Adrenal gland (tissue), 12 donors: ENCODE measurements around the gene COLGALT1. TPM values are rescaled to one million over a fixed set of nuclear protein-coding genes. Genes with fewer than 3 reads are reported as not detected.
"Not testable (repeated sequence)": the region's sequence is repeated elsewhere in the genome, so short reads cannot be mapped to it uniquely, and the experiment has no call there.

ENCODE experiments used
- DNase-seq, 7 donors: peaks; one replicate each; pipeline ENCODE4 v3.0.0-alpha.2; 2019 to 2020
- H3K27ac ChIP-seq, 5 donors: fragments of 200-600 bp; sonication (generic) in 4 of 5; 1 replicate in 3 of 5; 2 replicates in 2 of 5; pipeline versions ENCODE4 v1.5.1 to v1.8.0; 2016 to 2020; ENCODE audit warnings: mild to moderate bottlenecking in 1 of 5
- H3K27me3 ChIP-seq: fragments of 200-600 bp; 2 replicates; pipeline ENCODE4 v1.8.0; 2021
- H3K36me3 ChIP-seq, 2 donors: fragments of 200-600 bp; replicated peaks in 1 of 2; 1 replicate in 1 of 2; 2 replicates in 1 of 2; pipeline versions ENCODE4 v1.5.1 to v1.8.0; 2018 to 2022
- H3K4me1 ChIP-seq, 2 donors: fragments of 200-600 bp; replicated peaks in 1 of 2; 1 replicate in 1 of 2; 2 replicates in 1 of 2; pipeline versions ENCODE4 v1.5.1 to v1.8.0; 2018 to 2021
- H3K4me3 ChIP-seq, 4 donors: fragments of 200-600 bp; sonication (generic) in 3 of 4; one replicate each; pipeline ENCODE4 v1.5.1; 2016 to 2018
- H3K9me3 ChIP-seq, 3 donors: fragments of 200-600 bp; sonication (generic) in 1 of 3; replicated peaks in 1 of 3; 1 replicate in 2 of 3; 2 replicates in 1 of 3; pipeline versions ENCODE4 v1.5.1 to v1.8.0; 2016 to 2021
- CTCF ChIP-seq, 6 experiments: fragments of 450-650 bp in 4 of 6; fragments of 200-600 bp in 2 of 6; sonication (generic) in 1 of 6; IDR thresholded peaks; 1 replicate in 5 of 6; 2 replicates in 1 of 6; pipeline versions ENCODE4 v1.5.1 to v1.8.0; 2016 to 2021; ENCODE audit warnings: antibody characterized with exemption in 6 of 6, mild to moderate bottlenecking in 2 of 6, moderate library complexity in 1 of 6
- POLR2A ChIP-seq, 2 donors: fragments of 450-650 bp; IDR thresholded peaks; one replicate each; pipeline ENCODE4 v1.6.1; 2017; ENCODE audit warnings: antibody characterized with exemption in 2 of 2, mild to moderate bottlenecking in 2 of 2, moderate library complexity in 1 of 2
- WGBS, 4 donors: extraction: QIAGEN DNeasy Blood & Tissue Kit in 2 of 4; methylation state at CpG; one replicate each; pipeline versions ENCODE4 v1.1.5 to v1.1.7; 2013 to 2017; 5-methylcytosine and 5-hydroxymethylcytosine counted together
- intact Hi-C, 2 donors: fragments of 100-400 bp; cut with DNase I; formaldehyde crosslinking; loops; one replicate each; pipeline versions ENCODE4 v1.14.1 to v1.15.0; 2022 to 2023
- polyA plus RNA-seq, 3 donors: library from polyadenylated mRNA; stranded (reverse); fragments of 200-250 nt in 2 of 3; fragments of 350-450 nt in 1 of 3; fragmentation: Illumina TruSeq in 1 of 3; extraction: RNeasy Lipid Tissue Mini Kit (QIAGEN cat#74804) in 1 of 3; gene quantifications; one replicate each; pipeline ENCODE4 v1.2.3, GENCODE V29; 2013 to 2014
- total RNA-seq, 9 donors: library from RNA; depleted of rRNA in 4 of 9; stranded (reverse); fragments of >200 nt in 4 of 9; fragments of 120-200 nt in 1 of 9; fragmentation: NEBNext Ultra II Directional in 1 of 9; extraction: Animal tissue kit (Norgen Biotek cat#: 25700) in 1 of 9; gene quantifications; one replicate each; pipeline versions ENCODE4 v1.1.0 to v1.2.4, GENCODE V29; 2013 to 2023
- donor health status: healthy with polysubstance abuse.
- donor health status: Bipolar disorder and iron deficiency.
- donor health status: DM: yes; HTN: yes; CAD: no.
- donor health status: DM: no; HTN: no; CAD: no.
- donor health status: DM: no; HTN: no; CAD: no.
- donor health status: DM: yes; HTN: yes; CAD: no.

The COLGALT1 gene
- total and polyA plus RNA-seq, 12 donors, result 23.5 to 81.0 (median 56.7) TPM

GRCh38 chr19:17511724-17512573, 43.5 kb upstream of the COLGALT1 start:
- Histone ChIP-seq H3K27me3 (no peaks in the 10 kb centered on the region), H3K9me3 (no peaks in the 10 kb centered on the region), H3K4me3 (peak overlapping the region; percentile 11 to 98 (median 89)), H3K36me3 (peaks cover 0 to 3% of the 10 kb centered on the region in 2 donors), H3K27ac (peak overlapping the region; percentile 92 to 99 (median 99)), H3K4me1 (peaks cover 28 to 33% of the 10 kb centered on the region in 2 donors)
- 0 to 5% (median 1%) methylated on average over 13 to 82 of the region's 82 CpGs for WGBS, 4 donors
- DNase-seq, result peak; percentile 85 to 93 (median 86)
- intact Hi-C loops, result no loop called here
- TF ChIP-seq CTCF (IDR thresholded peaks at IDR 0.05), result peak in 3 of 6 experiments; percentile 22 to 26 (median 26)
- peak in 1 of 2 donors; percentile 65 for TF ChIP-seq POLR2A (IDR thresholded peaks at IDR 0.05)

- Histone ChIP-seq H3K27me3 (no peaks in the 10 kb centered on the region), H3K4me3 (peak overlapping the region in 3 of 4 donors; percentile 88 to 98 (median 90)), H3K36me3 (peaks cover 0 to 9% of the 10 kb centered on the region in 2 donors), H3K27ac (peak overlapping the region in 3 of 5 donors; percentile 99), H3K9me3 (no peaks in the 10 kb centered on the region), H3K4me1 (peaks cover 23 to 30% of the 10 kb centered on the region in 2 donors)
- 51 to 61% (median 60%) methylated on average over 5 to 9 of the region's 9 CpGs for WGBS, 4 donors
- DNase-seq, result no peak
- TF ChIP-seq CTCF (IDR thresholded peaks at IDR 0.05) (no peak), POLR2A (IDR thresholded peaks at IDR 0.05) (no peak)
- intact Hi-C loops, result no loop called here
Measured at GRCh38 chr19:17512574-17512939, 42.9 kb upstream of the COLGALT1 start.

GRCh38 chr19:17515408-17516149, 39.9 kb upstream of the COLGALT1 start:
- no peaks in the 10 kb centered on the region for H3K27me3 ChIP-seq
- no peak overlapping the region for H3K4me3 ChIP-seq
- peaks cover 0 to 11% of the 10 kb centered on the region in 2 donors for H3K36me3 ChIP-seq
- intact Hi-C loops, result no loop called here
- DNase-seq, result peak; percentile 43 to 73 (median 60)
- WGBS, 4 donors, result 61 to 82% (median 67%) methylated on average over 5 to 15 of the region's 15 CpGs
- H3K4me1 ChIP-seq, result peaks cover 9 to 10% of the 10 kb centered on the region in 2 donors
- H3K9me3 ChIP-seq, result no peaks in the 10 kb centered on the region
- TF ChIP-seq CTCF (IDR thresholded peaks at IDR 0.05), result no peak
- no peak overlapping the region for H3K27ac ChIP-seq

- TF ChIP-seq CTCF (IDR thresholded peaks at IDR 0.05) (no peak), POLR2A (IDR thresholded peaks at IDR 0.05) (no peak)
- Histone ChIP-seq H3K27me3 (no peaks in the 10 kb centered on the region), H3K27ac (no peak overlapping the region), H3K9me3 (no peaks in the 10 kb centered on the region), H3K36me3 (peaks cover 0 to 18% of the 10 kb centered on the region in 2 donors), H3K4me3 (no peak overlapping the region), H3K4me1 (peaks cover 0 to 8% of the 10 kb centered on the region in 2 donors)
- no peak for DNase-seq
- intact Hi-C loops, result no loop called here
- 98 to 100% (median 98%) methylated on average over 1 of the region's 1 CpG for WGBS, 4 donors
Measured at GRCh38 chr19:17517898-17518297, 37.6 kb upstream of the COLGALT1 start.

- 87 to 96% (median 89%) methylated on average over 8 of the region's 8 CpGs for WGBS, 4 donors
- H3K4me3 ChIP-seq, H3K27me3 ChIP-seq, intact Hi-C loops, H3K27ac ChIP-seq, H3K9me3 ChIP-seq, DNase-seq: not testable (repeated sequence)
- H3K4me1 ChIP-seq, result peaks cover 0 to 10% of the 10 kb centered on the region in 2 donors
- peaks cover 0 to 18% of the 10 kb centered on the region in 2 donors for H3K36me3 ChIP-seq
Measured at GRCh38 chr19:17518654-17519053, 36.8 kb upstream of the COLGALT1 start.
